K562 (cell line): ENCODE measurements around the gene TNNT1. TPM values are rescaled to one million over a fixed set of nuclear protein-coding genes. Genes with fewer than 3 reads are reported as not detected.

Experiments
- ATAC-seq: fragments of 200-7000 bp; cut with Tn5 transposase; 3 replicates; pipeline ENCODE4 v1.9.1; 2020; ENCODE audit warnings: moderate library complexity
- BruUV-seq: library from RNA; stranded (reverse); fragments of 400-500 nt; replicated peaks from 2 replicates; lab custom pipeline; 2021; lab: Mats Ljungman, UMichigan
- CTCF ChIA-PET: fragments of 300-600 bp; formaldehyde crosslinking; extraction: SDS; loops from one replicate; lab custom pipeline; 2021; ENCODE audit warnings: low intra/inter-chr PET ratio; lab: Yijun Ruan, JAX
- POLR2A ChIA-PET: fragments of 300-600, 350-650 bp; sonication (Branson Sonifier 250); formaldehyde crosslinking; extraction: SDS; loops from one replicate; lab custom pipeline; 2021; ENCODE audit warnings: antibody characterized with exemption, inconsistent platforms; lab: Yijun Ruan, JAX
- DNase-seq, 4 experiments: peaks; one replicate each; pipeline versions ENCODE4 v3.0.0 to v3.0.0-alpha.2; 2011 to 2018; ENCODE audit warnings: low spot score in 3 of 4, mixed read lengths in 3 of 4; ENCODE audit errors: extremely low read depth in 1 of 4
- FAIRE-seq: peaks from 2 replicates; lab custom pipeline; 2011; peaks lifted over from hg19 to GRCh38; lab: Jason Lieb, UNC
- H2AFZ ChIP-seq: 2 replicates; pipeline ENCODE4 v1.6.0; 2011; ENCODE audit warnings: low read depth, low read length, control low read depth, inconsistent platforms
- H3K27ac ChIP-seq: fragments of 200-600 bp; 3 replicates; pipeline ENCODE4 v1.8.0; 2011; ENCODE audit warnings: low read depth, mild to moderate bottlenecking, control low read depth, inconsistent platforms, low read length, moderate library complexity, mixed read lengths; ENCODE audit errors: extremely low read depth
- H3K27me3 ChIP-seq, 2 experiments: fragments of 300-600 bp in 1 of 2; 2 replicates in 1 of 2; 3 replicates in 1 of 2; pipeline versions ENCODE4 v1.6.0 to v1.8.0; 2011; ENCODE audit warnings: inconsistent platforms in 2 of 2, low read length in 2 of 2, mild to moderate bottlenecking in 1 of 2, mixed read lengths in 1 of 2, moderate library complexity in 1 of 2; ENCODE audit not compliant: control insufficient read depth in 2 of 2, insufficient read depth in 2 of 2
- H3K36me3 ChIP-seq: fragments of 300-600 bp; 3 replicates; pipeline ENCODE4 v1.8.0; 2011; ENCODE audit warnings: mild to moderate bottlenecking, low read length, inconsistent platforms; ENCODE audit not compliant: control insufficient read depth, insufficient read depth
- H3K4me1 ChIP-seq, 2 experiments: fragments of 200-600 bp in 1 of 2; replicated peaks in 1 of 2; 2 replicates in 1 of 2; 3 replicates in 1 of 2; pipeline versions ENCODE4 v1.5.1 to v1.8.0; 2011; ENCODE audit warnings: inconsistent platforms in 2 of 2, low read length in 2 of 2, mild to moderate bottlenecking in 1 of 2, mixed read lengths in 1 of 2, moderate library complexity in 1 of 2; ENCODE audit not compliant: control insufficient read depth in 2 of 2, insufficient read depth in 2 of 2
- H3K4me2 ChIP-seq: 2 replicates; pipeline ENCODE4 v1.6.1; 2011; ENCODE audit warnings: low read length, control low read depth, inconsistent platforms, mixed read lengths; ENCODE audit not compliant: insufficient read depth
- H3K4me3 ChIP-seq: fragments of 200-600 bp; sonication (generic), shearing (Covaris generic); 2 replicates; pipeline ENCODE4 v1.5.1; 2016; ENCODE audit warnings: control low read depth, inconsistent platforms
- H3K79me2 ChIP-seq: fragments of 200-600 bp; 3 replicates; pipeline ENCODE4 v1.8.0; 2011; ENCODE audit warnings: low read length, inconsistent platforms; ENCODE audit not compliant: control insufficient read depth, insufficient read depth
- H3K9ac ChIP-seq, 2 experiments: 2 replicates each; pipeline versions ENCODE4 v1.6.0 to v1.6.1; 2011; ENCODE audit warnings: low read depth in 2 of 2, low read length in 2 of 2, control low read depth in 1 of 2, inconsistent platforms in 1 of 2, mild to moderate bottlenecking in 1 of 2, mixed read lengths in 1 of 2; ENCODE audit not compliant: insufficient read depth in 1 of 2
- H3K9me1 ChIP-seq: one replicate; pipeline ENCODE4 v1.6.0; 2011; ENCODE audit warnings: inconsistent platforms, mild to moderate bottlenecking, low read length, moderate library complexity; ENCODE audit not compliant: control insufficient read depth, insufficient read depth
- H3K9me3 ChIP-seq: replicated peaks from 2 replicates; pipeline ENCODE4 v1.5.1; 2011; ENCODE audit warnings: low read depth, low read length, inconsistent platforms; ENCODE audit not compliant: control insufficient read depth, insufficient read depth
- H4K20me1 ChIP-seq: replicated peaks from 2 replicates; pipeline ENCODE4 v1.6.1; 2011; ENCODE audit warnings: low read length, inconsistent platforms, mixed read lengths; ENCODE audit not compliant: control insufficient read depth, insufficient read depth
- CBX1 ChIP-seq: sonication (generic); IDR thresholded peaks from 2 replicates; pipeline ENCODE4 v1.6.1; 2016; ENCODE audit warnings: antibody characterized with exemption, low read depth, mild to moderate bottlenecking
- E2F4 ChIP-seq: sonication (generic); formaldehyde crosslinking; IDR thresholded peaks from 2 replicates; pipeline ENCODE4 v1.8.0; 2022; ENCODE audit warnings: mild to moderate bottlenecking, low read depth, missing genetic modification reagents
- FUS ChIP-seq: fragments of 200-400 bp; formaldehyde crosslinking; optimal IDR thresholded peaks from 2 replicates; pipeline ENCODE3; 2017; ENCODE audit warnings: low read depth, low read length
- HLTF ChIP-seq: fragments of 450-650 bp; IDR thresholded peaks from 2 replicates; pipeline ENCODE4 v1.6.1; 2016
- HNRNPLL ChIP-seq: fragments of 200-400 bp; formaldehyde crosslinking; IDR thresholded peaks from 2 replicates; pipeline ENCODE4 v1.6.1; 2017; ENCODE audit warnings: low read length, low read depth, mild to moderate bottlenecking; ENCODE audit not compliant: poor library complexity, severe bottlenecking
- RBFOX2 ChIP-seq: fragments of 200-400 bp; formaldehyde crosslinking; IDR thresholded peaks from 2 replicates; pipeline ENCODE4 v1.6.1; 2017; ENCODE audit warnings: low read depth, mild to moderate bottlenecking, low read length, moderate library complexity
- WGBS: fragments of 100-300 bp; shearing (Covaris generic); methylation state at CpG from one replicate; pipeline ENCODE4 v1.1.6; 2016; ENCODE audit warnings: low coverage, mixed read lengths; ENCODE audit not compliant: insufficient coverage; ENCODE audit errors: missing lambda C conversion rate; 5-methylcytosine and 5-hydroxymethylcytosine counted together
- in situ Hi-C: fragments of 300-500 bp; cut with MboI; formaldehyde crosslinking; loops from 4 replicates; pipeline ENCODE4 v1.15.0; 2018; ENCODE audit warnings: inconsistent platforms, mixed read lengths
- intact Hi-C: fragments of 100-400 bp; cut with micrococcal nuclease; formaldehyde crosslinking; loops from 2 replicates; pipeline ENCODE4 v1.14.2; 2022
- polyA plus RNA-seq, 8 experiments: library from polyadenylated mRNA; depleted of rRNA in 4 of 8; stranded (reverse) in 5 of 8; unstranded in 3 of 8; fragments of >200 nt; fragmentation: Nextera tagmentation in 2 of 8; fragmentation: Illumina TruSeq in 1 of 8; extraction: Ambion mirVana in 2 of 8; extraction: Trizol in 1 of 8; gene quantifications; 2 replicates each; pipeline versions ENCODE4 v1.2.1 to v1.2.3, GENCODE V29; 2011 to 2014; ENCODE audit warnings: inconsistent platforms in 1 of 8, missing spikeins in 1 of 8
- total RNA-seq, 7 experiments: library from RNA; depleted of rRNA in 6 of 7; stranded (reverse); fragments of >200 nt in 6 of 7; fragmentation: Illumina TruSeq in 2 of 7; extraction: Trizol in 2 of 7; gene quantifications; 2 replicates each; pipeline versions ENCODE4 v1.2.1 to v1.2.3, GENCODE V29; 2011 to 2021; ENCODE audit warnings: low replicate concordance in 1 of 7

TNNT1 gene
- total and polyA plus RNA-seq, 9 of the 15 experiments (the other 6 are each of a cell fraction or from before 2014, with no cell fraction given) = 31.8 to 390 (median 227) TPM

GRCh38 chr19:55160986-55161365, 12.0 kb upstream of the TNNT1 start:
- no TSS peak for BruUV-seq
- intact Hi-C loops = no loop called here
- Histone ChIP-seq H3K27me3 (no peaks in the 10 kb centered on the region), H3K9me3 (no peaks in the 10 kb centered on the region)
- peak; percentile 11 for TF ChIP-seq HNRNPLL
- TF ChIP-seq RBFOX2 = 0 out of 2 replicates have a peak, but pooled peaks have one; percentile 28
- TF ChIP-seq CBX1 = 0 out of 2 replicates have a peak, but pooled peaks have one; percentile 11
- 0 out of 2 replicates have a peak, but pooled peaks have one; percentile 22 for TF ChIP-seq E2F4 (CRISPR knock-in tag)
- TF ChIP-seq HLTF = no peak
- TF ChIP-seq FUS = no peak
- TF ChIP-seq, all 486 proteins: peak for 4
- no peak overlapping the region for H2AFZ ChIP-seq
- ATAC-seq (no peak), DNase-seq (peak in 1 of 4 experiments; percentile 25), FAIRE-seq (no peak)
- H3K4me2 ChIP-seq = no peak overlapping the region
- H3K79me2 ChIP-seq = peaks cover 14% of the 10 kb centered on the region
- CTCF ChIA-PET = interaction anchor here (0.7 to 1.9 kb wide), 4 partner anchors 16 to 257 kb away, joined by 3 to 20 read pairs (median 5); no protein-coding TSS in a partner anchor
- in situ Hi-C loops = loop anchor here (25.0 kb wide), 1 partner anchor 976 kb away; the partner anchor contains the start of gene ZNF444
- no peak overlapping the region; a peak in 1 of 4 replicates for H3K9ac ChIP-seq
- 0 out of 3 replicates have a peak, but pooled peaks cover 3% of the 10 kb centered on the region for H3K36me3 ChIP-seq
- H3K4me1 ChIP-seq = peaks cover 34 to 72% of the 10 kb centered on the region in 2 experiments
- no peaks in the 10 kb centered on the region for H3K9me1 ChIP-seq
- 0 out of 2 replicates have a peak overlapping the region, but pooled peaks have one; percentile 42 for H3K4me3 ChIP-seq
- POLR2A ChIA-PET = interaction anchor here (0.6 to 2.9 kb wide), 9 partner anchors 13 to 247 kb away, joined by 3 to 13 read pairs (median 4); partner anchors contain the start of genes KMT5C, RDH13 and UBE2S
- 73% methylated on average over 12 of the region's 32 CpGs for WGBS
- H3K27ac ChIP-seq = no peak overlapping the region
- peaks cover 3% of the 10 kb centered on the region for H4K20me1 ChIP-seq
